HepG2 (cell line): ENCODE measurements around the gene DMKN. TPM values are rescaled to one million over a fixed set of nuclear protein-coding genes. Genes with fewer than 3 reads are reported as not detected.

ENCODE experiments used
- ARID3A ChIP-seq: IDR thresholded peaks from 2 replicates; pipeline ENCODE4 v1.6.1; 2012; ENCODE audit warnings: low read depth, low read length, improper control_type of control experiment
- ARID4A ChIP-seq: sonication (generic); formaldehyde crosslinking; IDR thresholded peaks from 2 replicates; pipeline ENCODE4 v1.5.0; 2020; ENCODE audit warnings: mild to moderate bottlenecking, missing genetic modification reagents, borderline replicate concordance
- KLF12 ChIP-seq: sonication (generic); formaldehyde crosslinking; IDR thresholded peaks from 2 replicates; pipeline ENCODE4 v1.4.0; 2020; ENCODE audit warnings: missing genetic modification reagents, borderline replicate concordance
- MYPOP ChIP-seq: sonication (generic); formaldehyde crosslinking; IDR thresholded peaks from 2 replicates; pipeline ENCODE4 v1.8.1; 2023; ENCODE audit warnings: mild to moderate bottlenecking, moderate library complexity, missing genetic modification reagents
- POLR2AphosphoS5 ChIP-seq: IDR thresholded peaks from 2 replicates; pipeline ENCODE4 v1.6.1; 2012; ENCODE audit warnings: low read depth, low read length
- RXRB ChIP-seq: IDR thresholded peaks from 2 replicates; pipeline ENCODE4 v1.6.1; 2016; ENCODE audit warnings: borderline replicate concordance, missing genetic modification reagents, missing compliant biosample characterization
- SALL1 ChIP-seq: sonication (generic); formaldehyde crosslinking; IDR thresholded peaks from 2 replicates; pipeline ENCODE4 v1.8.0; 2022; ENCODE audit warnings: mild to moderate bottlenecking, missing genetic modification reagents
- SIN3A ChIP-seq: IDR thresholded peaks from 2 replicates; pipeline ENCODE4 v1.6.1; 2011; ENCODE audit warnings: low read depth, mild to moderate bottlenecking, control low read depth, low read length, borderline replicate concordance
- TFDP2 ChIP-seq: sonication (generic); formaldehyde crosslinking; IDR thresholded peaks from 2 replicates; pipeline ENCODE4 v1.4.0; 2020; ENCODE audit warnings: missing genetic modification reagents
- ZBTB3 ChIP-seq: sonication (generic); formaldehyde crosslinking; IDR thresholded peaks from 2 replicates; pipeline ENCODE4 v1.4.0; 2020; ENCODE audit warnings: low read depth, mild to moderate bottlenecking, moderate library complexity, missing genetic modification reagents, borderline replicate concordance
- ZC3H4 ChIP-seq: sonication (generic); formaldehyde crosslinking; IDR thresholded peaks from 2 replicates; pipeline ENCODE4 v1.4.0; 2020; ENCODE audit warnings: missing genetic modification reagents, borderline replicate concordance
- ZNF24 ChIP-seq: fragments of 450-650 bp; IDR thresholded peaks from 2 replicates; pipeline ENCODE4 v1.6.1; 2017; ENCODE audit warnings: antibody characterized with exemption, mild to moderate bottlenecking
- ZNF510 ChIP-seq: sonication (generic); formaldehyde crosslinking; IDR thresholded peaks from 2 replicates; pipeline ENCODE4 v1.4.0; 2020; ENCODE audit warnings: low read depth, mild to moderate bottlenecking, missing genetic modification reagents
- ZNF788 ChIP-seq: sonication (generic); formaldehyde crosslinking; IDR thresholded peaks from 2 replicates; pipeline ENCODE4 v1.5.0; 2020; ENCODE audit warnings: mild to moderate bottlenecking, missing genetic modification reagents, borderline replicate concordance
- ZSCAN31 ChIP-seq: sonication (generic); formaldehyde crosslinking; IDR thresholded peaks from 2 replicates; pipeline ENCODE4 v1.5.0; 2020; ENCODE audit warnings: low read depth, mild to moderate bottlenecking, missing genetic modification reagents
- polyA plus RNA-seq, 8 experiments: library from polyadenylated mRNA; depleted of rRNA in 3 of 8; stranded (reverse) in 7 of 8; unstranded in 1 of 8; fragments of >200 nt; fragmentation: Illumina TruSeq in 4 of 8; extraction: Trizol in 4 of 8; gene quantifications; 2 replicates each; pipeline versions ENCODE4 v1.2.1 to v1.2.3, GENCODE V29; 2011 to 2016; ENCODE audit warnings: low read depth in 4 of 8, missing spikeins in 1 of 8, mixed read lengths in 1 of 8; ENCODE audit not compliant: insufficient read depth in 1 of 8
- total RNA-seq, 5 experiments: library from RNA; depleted of rRNA; stranded (reverse); fragments of >200 nt; fragmentation: Illumina TruSeq; extraction: Trizol; gene quantifications; 2 replicates each; pipeline ENCODE4 v1.2.3, GENCODE V29; 2016; ENCODE audit warnings: low read depth in 1 of 5
- TF ChIP-seq, protein P1 (sequence below), 2 experiments: sonication (generic) in 1 of 2; formaldehyde crosslinking in 1 of 2; IDR thresholded peaks; 2 replicates each; pipeline versions ENCODE4 v1.5.1 to v1.6.1; 2011 to 2020; ENCODE audit warnings: borderline replicate concordance in 1 of 2, low read depth in 1 of 2, low read length in 1 of 2, mild to moderate bottlenecking in 1 of 2, missing genetic modification reagents in 1 of 2, moderate library complexity in 1 of 2
- TF ChIP-seq, protein P2 (sequence below): IDR thresholded peaks from 2 replicates; pipeline ENCODE4 v1.6.1; 2012; ENCODE audit warnings: inconsistent platforms

DMKN gene
- total and polyA plus RNA-seq, 2 of the 13 experiments (the other 11 are each of a cell fraction or from before 2014, with no cell fraction given) = 50.8 to 57.1 TPM

- TF ChIP-seq ARID3A (no peak), ARID4A (CRISPR knock-in tag) (peak; percentile 38; the same call in 1 of the 2 replicates), KLF12 (CRISPR knock-in tag) (0 out of 2 replicates have a peak, but pooled peaks have one; percentile 56), RXRB (CRISPR knock-in tag) (0 out of 2 replicates have a peak, but pooled peaks have one; percentile 18), MYPOP (peak; percentile 26; the same call in 1 of the 2 replicates), ZSCAN31 (CRISPR knock-in tag) (0 out of 2 replicates have a peak, but pooled peaks have one; percentile 10), TFDP2 (CRISPR knock-in tag) (peak; percentile 80), ZNF788 (CRISPR knock-in tag) (peak; percentile 47; the same call in 1 of the 2 replicates), ZNF510 (CRISPR knock-in tag) (no peak), POLR2AphosphoS5 (peak; percentile 32; the same call in 1 of the 2 replicates), SALL1 (CRISPR knock-in tag) (peak; percentile 48), ZNF24 (no peak), SIN3A (peak; percentile 61; the same call in 1 of the 2 replicates), ZC3H4 (CRISPR knock-in tag) (no peak), ZBTB3 (CRISPR knock-in tag) (no peak)
- TF ChIP-seq, protein P1, sequence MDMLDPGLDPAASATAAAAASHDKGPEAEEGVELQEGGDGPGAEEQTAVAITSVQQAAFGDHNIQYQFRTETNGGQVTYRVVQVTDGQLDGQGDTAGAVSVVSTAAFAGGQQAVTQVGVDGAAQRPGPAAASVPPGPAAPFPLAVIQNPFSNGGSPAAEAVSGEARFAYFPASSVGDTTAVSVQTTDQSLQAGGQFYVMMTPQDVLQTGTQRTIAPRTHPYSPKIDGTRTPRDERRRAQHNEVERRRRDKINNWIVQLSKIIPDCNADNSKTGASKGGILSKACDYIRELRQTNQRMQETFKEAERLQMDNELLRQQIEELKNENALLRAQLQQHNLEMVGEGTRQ (IDR thresholded peaks at IDR 0.05; ENCODE audit: low read depth, low read length) = no peak; the same call in 1 of the 2 replicates
- TF ChIP-seq, protein P1 (CRISPR knock-in tag; IDR thresholded peaks at IDR 0.05; ENCODE audit: borderline replicate concordance) = peak; percentile 64; the same call in 1 of the 2 replicates
- TF ChIP-seq, protein P2, sequence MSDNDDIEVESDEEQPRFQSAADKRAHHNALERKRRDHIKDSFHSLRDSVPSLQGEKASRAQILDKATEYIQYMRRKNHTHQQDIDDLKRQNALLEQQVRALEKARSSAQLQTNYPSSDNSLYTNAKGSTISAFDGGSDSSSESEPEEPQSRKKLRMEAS = peak; percentile 90
These were observed 4.3 kb downstream of the DMKN start (continued) for GRCh38 chr19:35509018-35509652.
